HepG2 (cell line): ENCODE data around the gene ST6GALNAC6. TPM values are rescaled to one million over a fixed set of nuclear protein-coding genes. Genes with fewer than 3 reads are reported as not detected.
A peak's percentile ranks its signal among the peaks of the same experiment; 100 is the strongest.

Experiments
- ELF1 ChIP-seq: sonication (generic); formaldehyde crosslinking; IDR thresholded peaks from 2 replicates; pipeline ENCODE4 v1.4.0; 2020; ENCODE audit warnings: missing genetic modification reagents
- FOXO1 ChIP-seq: sonication (generic); formaldehyde crosslinking; IDR thresholded peaks from 2 replicates; pipeline ENCODE4 v1.4.0; 2020; ENCODE audit warnings: missing genetic modification reagents
- FOXO4 ChIP-seq: sonication (generic); formaldehyde crosslinking; conservative IDR thresholded peaks from 2 replicates; pipeline ENCODE4 v1.8.1; 2023; ENCODE audit warnings: missing genetic modification reagents
- IKZF5 ChIP-seq: IDR thresholded peaks from 2 replicates; pipeline ENCODE4 v1.6.1; 2018; ENCODE audit warnings: missing genetic modification reagents, mild to moderate bottlenecking, missing compliant biosample characterization
- KLF13 ChIP-seq: sonication (generic); formaldehyde crosslinking; IDR thresholded peaks from 2 replicates; pipeline ENCODE4 v1.4.0; 2020; ENCODE audit warnings: mild to moderate bottlenecking, missing genetic modification reagents
- MLX ChIP-seq: IDR thresholded peaks from 2 replicates; pipeline ENCODE4 v1.6.1; 2016
- MTA1 ChIP-seq: sonication (generic); formaldehyde crosslinking; IDR thresholded peaks from 2 replicates; pipeline ENCODE4 v1.4.0; 2020; ENCODE audit warnings: missing genetic modification reagents, mild to moderate bottlenecking, borderline replicate concordance
- PLRG1 ChIP-seq: fragments of 450-650 bp; conservative IDR thresholded peaks from 2 replicates; pipeline ENCODE4 v1.6.1; 2016
- TERF1 ChIP-seq: sonication (generic); formaldehyde crosslinking; IDR thresholded peaks from 2 replicates; pipeline ENCODE4 v1.8.0; 2022; ENCODE audit warnings: mild to moderate bottlenecking, missing genetic modification reagents, moderate library complexity
- TGIF2 ChIP-seq: IDR thresholded peaks from 2 replicates; pipeline ENCODE4 v1.6.1; 2016; ENCODE audit warnings: control low read depth, missing compliant biosample characterization
- ZBTB7A ChIP-seq: sonication (generic); formaldehyde crosslinking; IDR thresholded peaks from 2 replicates; pipeline ENCODE4 v1.8.0; 2022; ENCODE audit warnings: mild to moderate bottlenecking, missing genetic modification reagents
- ZNF20 ChIP-seq: sonication (generic); formaldehyde crosslinking; IDR thresholded peaks from 2 replicates; pipeline ENCODE4 v1.4.0; 2020; ENCODE audit warnings: mild to moderate bottlenecking, moderate library complexity, missing genetic modification reagents
- ZNF234 ChIP-seq: sonication (generic); formaldehyde crosslinking; conservative IDR thresholded peaks from 2 replicates; pipeline ENCODE4 v1.5.1; 2020; ENCODE audit warnings: mild to moderate bottlenecking, missing genetic modification reagents
- ZNF33B ChIP-seq: sonication (generic); formaldehyde crosslinking; IDR thresholded peaks from 2 replicates; pipeline ENCODE4 v1.5.1; 2020; ENCODE audit warnings: mild to moderate bottlenecking, missing genetic modification reagents
- ZNF558 ChIP-seq: sonication (generic); formaldehyde crosslinking; IDR thresholded peaks from 2 replicates; pipeline ENCODE4 v1.9.0; 2022; ENCODE audit warnings: mild to moderate bottlenecking, missing genetic modification reagents, borderline replicate concordance
- ZNF570 ChIP-seq: sonication (generic); formaldehyde crosslinking; IDR thresholded peaks from 2 replicates; pipeline ENCODE4 v1.4.0; 2020; ENCODE audit warnings: mild to moderate bottlenecking, missing genetic modification reagents, borderline replicate concordance
- ZNF678 ChIP-seq: sonication (generic); formaldehyde crosslinking; IDR thresholded peaks from 2 replicates; pipeline ENCODE4 v1.4.0; 2020; ENCODE audit warnings: mild to moderate bottlenecking, missing genetic modification reagents
- ZSCAN31 ChIP-seq: sonication (generic); formaldehyde crosslinking; IDR thresholded peaks from 2 replicates; pipeline ENCODE4 v1.5.0; 2020; ENCODE audit warnings: low read depth, mild to moderate bottlenecking, missing genetic modification reagents
- polyA plus RNA-seq, 8 experiments: library from polyadenylated mRNA; depleted of rRNA in 3 of 8; stranded (reverse) in 7 of 8; unstranded in 1 of 8; fragments of >200 nt; fragmentation: Illumina TruSeq in 4 of 8; extraction: Trizol in 4 of 8; gene quantifications; 2 replicates each; pipeline versions ENCODE4 v1.2.1 to v1.2.3, GENCODE V29; 2011 to 2016; ENCODE audit warnings: low read depth in 4 of 8, missing spikeins in 1 of 8, mixed read lengths in 1 of 8; ENCODE audit not compliant: insufficient read depth in 1 of 8
- total RNA-seq, 5 experiments: library from RNA; depleted of rRNA; stranded (reverse); fragments of >200 nt; fragmentation: Illumina TruSeq; extraction: Trizol; gene quantifications; 2 replicates each; pipeline ENCODE4 v1.2.3, GENCODE V29; 2016; ENCODE audit warnings: low read depth in 1 of 5
- TF ChIP-seq, protein P1 (sequence below), 2 experiments: sonication (generic) in 1 of 2; formaldehyde crosslinking in 1 of 2; IDR thresholded peaks; 2 replicates each; pipeline versions ENCODE4 v1.4.0 to v1.6.1; 2018 to 2020; ENCODE audit warnings: missing genetic modification reagents in 2 of 2, borderline replicate concordance in 1 of 2, low read depth in 1 of 2, mild to moderate bottlenecking in 1 of 2, missing biosample characterization in 1 of 2
- TF ChIP-seq, protein P2 (sequence below): sonication (generic); formaldehyde crosslinking; IDR thresholded peaks from 2 replicates; pipeline ENCODE4 v1.4.0; 2020; ENCODE audit warnings: missing genetic modification reagents
- TF ChIP-seq, protein P3 (sequence below): sonication (generic); formaldehyde crosslinking; IDR thresholded peaks from 2 replicates; pipeline ENCODE4 v1.8.0; 2022; ENCODE audit warnings: missing genetic modification reagents, mild to moderate bottlenecking, moderate library complexity, borderline replicate concordance

ST6GALNAC6 gene
- total and polyA plus RNA-seq, 2 of the 13 experiments (the other 11 are each of a cell fraction or from before 2014, with no cell fraction given): 18.5 to 65.4 TPM

- TF ChIP-seq TERF1 (no peak), ZBTB7A (CRISPR knock-in tag) (no peak), ELF1 (CRISPR knock-in tag) (peak; percentile 69), ZNF570 (no peak), MTA1 (CRISPR knock-in tag) (no peak), ZNF234 (CRISPR knock-in tag) (no peak), ZSCAN31 (CRISPR knock-in tag) (no peak), FOXO1 (CRISPR knock-in tag) (peak; percentile 91), ZNF678 (CRISPR knock-in tag) (no peak), ZNF33B (CRISPR knock-in tag) (no peak), MLX (CRISPR knock-in tag) (0 out of 2 replicates have a peak, but pooled peaks have one; percentile 43), IKZF5 (peak; percentile 55; the same call in 1 of the 2 replicates), ZNF20 (CRISPR knock-in tag) (no peak), ZNF558 (no peak), KLF13 (CRISPR knock-in tag) (no peak), TGIF2 (CRISPR knock-in tag) (peak; percentile 70; the same call in 1 of the 2 replicates), FOXO4 (CRISPR knock-in tag) (no peak), PLRG1 (no peak)
- TF ChIP-seq, protein P1, sequence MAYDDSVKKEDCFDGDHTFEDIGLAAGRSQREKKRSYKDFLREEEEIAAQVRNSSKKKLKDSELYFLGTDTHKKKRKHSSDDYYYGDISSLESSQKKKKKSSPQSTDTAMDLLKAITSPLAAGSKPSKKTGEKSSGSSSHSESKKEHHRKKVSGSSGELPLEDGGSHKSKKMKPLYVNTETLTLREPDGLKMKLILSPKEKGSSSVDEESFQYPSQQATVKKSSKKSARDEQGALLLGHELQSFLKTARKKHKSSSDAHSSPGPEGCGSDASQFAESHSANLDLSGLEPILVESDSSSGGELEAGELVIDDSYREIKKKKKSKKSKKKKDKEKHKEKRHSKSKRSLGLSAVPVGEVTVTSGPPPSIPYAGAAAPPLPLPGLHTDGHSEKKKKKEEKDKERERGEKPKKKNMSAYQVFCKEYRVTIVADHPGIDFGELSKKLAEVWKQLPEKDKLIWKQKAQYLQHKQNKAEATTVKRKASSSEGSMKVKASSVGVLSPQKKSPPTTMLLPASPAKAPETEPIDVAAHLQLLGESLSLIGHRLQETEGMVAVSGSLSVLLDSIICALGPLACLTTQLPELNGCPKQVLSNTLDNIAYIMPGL (CRISPR knock-in tag; IDR thresholded peaks at IDR 0.05; ENCODE audit: borderline replicate concordance in 1 of 2, low read depth in 1 of 2): peak in 1 of 2 experiments; percentile 25; a peak in 2 of 4 replicates
- TF ChIP-seq, protein P2, sequence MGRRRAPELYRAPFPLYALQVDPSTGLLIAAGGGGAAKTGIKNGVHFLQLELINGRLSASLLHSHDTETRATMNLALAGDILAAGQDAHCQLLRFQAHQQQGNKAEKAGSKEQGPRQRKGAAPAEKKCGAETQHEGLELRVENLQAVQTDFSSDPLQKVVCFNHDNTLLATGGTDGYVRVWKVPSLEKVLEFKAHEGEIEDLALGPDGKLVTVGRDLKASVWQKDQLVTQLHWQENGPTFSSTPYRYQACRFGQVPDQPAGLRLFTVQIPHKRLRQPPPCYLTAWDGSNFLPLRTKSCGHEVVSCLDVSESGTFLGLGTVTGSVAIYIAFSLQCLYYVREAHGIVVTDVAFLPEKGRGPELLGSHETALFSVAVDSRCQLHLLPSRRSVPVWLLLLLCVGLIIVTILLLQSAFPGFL (CRISPR knock-in tag): no peak
- TF ChIP-seq, protein P3, sequence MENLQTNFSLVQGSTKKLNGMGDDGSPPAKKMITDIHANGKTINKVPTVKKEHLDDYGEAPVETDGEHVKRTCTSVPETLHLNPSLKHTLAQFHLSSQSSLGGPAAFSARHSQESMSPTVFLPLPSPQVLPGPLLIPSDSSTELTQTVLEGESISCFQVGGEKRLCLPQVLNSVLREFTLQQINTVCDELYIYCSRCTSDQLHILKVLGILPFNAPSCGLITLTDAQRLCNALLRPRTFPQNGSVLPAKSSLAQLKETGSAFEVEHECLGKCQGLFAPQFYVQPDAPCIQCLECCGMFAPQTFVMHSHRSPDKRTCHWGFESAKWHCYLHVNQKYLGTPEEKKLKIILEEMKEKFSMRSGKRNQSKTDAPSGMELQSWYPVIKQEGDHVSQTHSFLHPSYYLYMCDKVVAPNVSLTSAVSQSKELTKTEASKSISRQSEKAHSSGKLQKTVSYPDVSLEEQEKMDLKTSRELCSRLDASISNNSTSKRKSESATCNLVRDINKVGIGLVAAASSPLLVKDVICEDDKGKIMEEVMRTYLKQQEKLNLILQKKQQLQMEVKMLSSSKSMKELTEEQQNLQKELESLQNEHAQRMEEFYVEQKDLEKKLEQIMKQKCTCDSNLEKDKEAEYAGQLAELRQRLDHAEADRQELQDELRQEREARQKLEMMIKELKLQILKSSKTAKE (CRISPR knock-in tag): no peak
These were observed 2.2 kb downstream of the ST6GALNAC6 start (continued) for GRCh38 chr9:127897193-127897692.
